ENCODE measurements around the gene CCDC63. TPM values are rescaled to one million over a fixed set of nuclear protein-coding genes. Genes with fewer than 3 reads are reported as not detected.

The CCDC63 gene
- total RNA-seq, 2 donors from 2014 or later: not detected

DNA sequence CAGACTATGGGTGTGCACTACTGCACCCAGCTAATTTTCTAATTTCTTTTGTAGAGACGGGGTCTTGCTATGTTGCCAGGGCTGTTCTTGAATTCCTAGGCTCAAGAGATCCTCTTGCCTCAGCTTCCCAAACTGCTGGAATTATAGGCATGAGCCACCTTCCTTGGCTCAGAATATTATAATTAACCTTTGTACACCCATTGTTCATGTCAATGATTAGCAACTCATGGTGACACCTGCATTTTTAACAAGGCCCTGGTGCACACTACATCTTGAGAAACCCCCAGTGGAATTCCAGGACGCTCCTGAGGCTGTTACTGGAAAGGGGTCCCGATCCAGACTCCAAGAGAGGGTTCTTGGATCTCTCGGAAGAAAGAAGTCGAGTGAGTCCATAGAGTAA, 28.3 kb upstream of the CCDC63 start:
- TF ChIP-seq, protein P1, sequence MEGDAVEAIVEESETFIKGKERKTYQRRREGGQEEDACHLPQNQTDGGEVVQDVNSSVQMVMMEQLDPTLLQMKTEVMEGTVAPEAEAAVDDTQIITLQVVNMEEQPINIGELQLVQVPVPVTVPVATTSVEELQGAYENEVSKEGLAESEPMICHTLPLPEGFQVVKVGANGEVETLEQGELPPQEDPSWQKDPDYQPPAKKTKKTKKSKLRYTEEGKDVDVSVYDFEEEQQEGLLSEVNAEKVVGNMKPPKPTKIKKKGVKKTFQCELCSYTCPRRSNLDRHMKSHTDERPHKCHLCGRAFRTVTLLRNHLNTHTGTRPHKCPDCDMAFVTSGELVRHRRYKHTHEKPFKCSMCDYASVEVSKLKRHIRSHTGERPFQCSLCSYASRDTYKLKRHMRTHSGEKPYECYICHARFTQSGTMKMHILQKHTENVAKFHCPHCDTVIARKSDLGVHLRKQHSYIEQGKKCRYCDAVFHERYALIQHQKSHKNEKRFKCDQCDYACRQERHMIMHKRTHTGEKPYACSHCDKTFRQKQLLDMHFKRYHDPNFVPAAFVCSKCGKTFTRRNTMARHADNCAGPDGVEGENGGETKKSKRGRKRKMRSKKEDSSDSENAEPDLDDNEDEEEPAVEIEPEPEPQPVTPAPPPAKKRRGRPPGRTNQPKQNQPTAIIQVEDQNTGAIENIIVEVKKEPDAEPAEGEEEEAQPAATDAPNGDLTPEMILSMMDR (IDR thresholded peaks at IDR 0.05): no peak

GRCh38 chr12:110819150-110819549, 27.6 kb upstream of the CCDC63 start:
- Histone ChIP-seq H3K36me3 (no peaks in the 10 kb centered on the region), H3K27ac (no peak overlapping the region), H3K27me3 (no peaks in the 10 kb centered on the region), H3K9me3 (no peaks in the 10 kb centered on the region), H3K4me3 (no peak overlapping the region), H3K4me1 (no peaks in the 10 kb centered on the region)
- DNase-seq (ENCODE audit: low spot score): no peak
- TF ChIP-seq, protein P1 (IDR thresholded peaks at IDR 0.05): no peak

More for the DNA sequence above, 28.3 kb upstream of the CCDC63 start:
- H3K4me3 ChIP-seq: no peak overlapping the region
- no peak overlapping the region for H3K27ac ChIP-seq
- H3K27me3 ChIP-seq: no peaks in the 10 kb centered on the region
- no peaks in the 10 kb centered on the region for H3K9me3 ChIP-seq
- no peak for DNase-seq (ENCODE audit: low spot score)
- H3K36me3 ChIP-seq: no peaks in the 10 kb centered on the region
- no peaks in the 10 kb centered on the region for H3K4me1 ChIP-seq

GRCh38 chr12:110819646-110820045, 27.1 kb upstream of the CCDC63 start:
- Histone ChIP-seq H3K27ac (no peak overlapping the region), H3K36me3 (no peaks in the 10 kb centered on the region), H3K27me3 (no peaks in the 10 kb centered on the region), H3K9me3 (no peaks in the 10 kb centered on the region), H3K4me3 (no peak overlapping the region), H3K4me1 (no peaks in the 10 kb centered on the region)
- TF ChIP-seq, protein P1 (IDR thresholded peaks at IDR 0.05): no peak
- DNase-seq (ENCODE audit: low spot score): no peak

DNA sequence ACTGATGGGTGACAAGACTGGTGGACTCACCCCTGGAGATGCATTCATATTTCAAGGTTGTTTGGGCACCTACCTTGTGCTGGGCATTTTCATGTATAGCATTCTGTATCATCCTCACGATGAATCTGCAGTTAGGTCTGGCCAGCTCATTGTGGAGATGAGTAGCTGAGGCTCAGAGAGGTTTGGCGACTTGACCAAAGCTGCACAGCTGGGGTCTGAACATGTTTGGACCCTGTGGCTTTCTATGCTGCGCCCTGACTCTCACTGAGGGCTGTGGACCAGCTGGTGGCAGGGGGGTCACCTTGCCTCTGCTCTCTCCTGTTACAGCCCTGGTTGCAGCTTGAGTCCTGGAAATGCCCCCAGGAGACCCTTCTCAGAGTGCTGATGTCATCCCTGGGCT, 24.9 kb upstream of the CCDC63 start:
- Histone ChIP-seq H3K4me1 (no peaks in the 10 kb centered on the region), H3K36me3 (no peaks in the 10 kb centered on the region), H3K9me3 (no peaks in the 10 kb centered on the region), H3K4me3 (no peak overlapping the region), H3K27ac (no peak overlapping the region), H3K27me3 (no peaks in the 10 kb centered on the region)
- TF ChIP-seq, protein P1 (IDR thresholded peaks at IDR 0.05): no peak
- no peak for DNase-seq (ENCODE audit: low spot score)

DNA sequence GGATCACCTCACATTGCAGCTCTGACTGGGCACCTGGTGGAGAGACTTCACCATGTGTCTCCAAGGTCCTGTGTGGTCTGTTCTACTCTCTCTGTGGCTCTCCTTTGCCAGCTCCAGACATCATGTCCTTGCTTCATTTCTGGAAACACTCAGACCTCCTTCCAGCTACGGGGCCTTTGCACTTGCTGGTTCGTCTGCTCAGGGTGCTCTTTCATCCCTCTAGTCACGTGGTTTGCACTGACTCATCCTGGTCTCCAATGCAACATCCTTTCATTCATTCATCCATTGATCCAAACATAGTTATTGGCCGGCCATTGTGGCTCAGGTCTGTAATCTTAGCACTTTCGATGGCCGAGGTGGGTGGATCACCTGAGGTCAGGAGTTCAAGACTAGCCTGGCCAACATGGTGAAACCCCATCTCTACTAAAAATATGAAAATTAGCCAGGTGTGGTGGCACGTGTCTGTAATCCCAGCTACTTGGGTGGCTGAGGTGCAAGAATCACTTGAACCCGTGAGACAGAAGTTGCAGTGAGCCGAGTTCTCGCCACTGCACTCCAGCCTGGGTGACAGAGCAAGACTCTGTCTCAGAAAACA, 23.9 kb upstream of the CCDC63 start:
- Histone ChIP-seq H3K9me3 (no peaks in the 10 kb centered on the region), H3K4me1 (no peaks in the 10 kb centered on the region), H3K27ac (no peak overlapping the region), H3K27me3 (no peaks in the 10 kb centered on the region), H3K36me3 (no peaks in the 10 kb centered on the region), H3K4me3 (no peak overlapping the region)
- TF ChIP-seq, protein P1 (IDR thresholded peaks at IDR 0.05): no peak
- DNase-seq (ENCODE audit: low spot score): no peak

DNA sequence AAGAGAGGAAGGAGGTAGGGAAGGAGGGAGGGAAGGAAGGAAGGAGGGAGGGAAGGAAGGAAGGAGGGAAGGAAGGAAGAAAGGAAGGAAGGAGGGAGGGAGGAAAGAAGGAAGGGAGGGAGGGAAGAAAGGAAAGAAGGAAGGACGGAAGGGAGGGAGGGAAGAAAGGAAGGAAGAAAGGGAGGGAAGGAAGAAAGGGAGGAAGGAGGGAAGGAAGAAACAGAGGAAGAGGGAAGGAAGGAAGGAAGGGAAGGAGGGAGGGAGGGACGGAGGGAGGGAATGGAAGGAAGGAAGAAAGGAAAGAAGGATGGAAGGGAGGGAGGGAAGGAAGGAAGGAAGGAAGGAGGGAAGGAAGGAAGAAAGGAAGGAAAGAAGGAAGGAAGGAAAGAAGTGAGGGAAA, 22.4 kb upstream of the CCDC63 start:
- TF ChIP-seq, protein P1 (IDR thresholded peaks at IDR 0.05): no peak
- H3K9me3 ChIP-seq: no peaks in the 10 kb centered on the region
- no peaks in the 10 kb centered on the region for H3K36me3 ChIP-seq
- no peak for DNase-seq (ENCODE audit: low spot score)
- no peaks in the 10 kb centered on the region for H3K4me1 ChIP-seq
- no peak overlapping the region for H3K27ac ChIP-seq
- H3K4me3 ChIP-seq: no peak overlapping the region
- H3K27me3 ChIP-seq: no peaks in the 10 kb centered on the region
